Caki2 (cell line): ENCODE results near the gene NOTCH4. TPM values are rescaled to one million over a fixed set of nuclear protein-coding genes. Genes with fewer than 3 reads are reported as not detected.
"Not testable (repeated sequence)": the region's sequence is repeated elsewhere in the genome, so short reads cannot be mapped to it uniquely, and the experiment has no call there.

Experiments used
- DNase-seq: peaks from one replicate; pipeline ENCODE4 v3.0.0-alpha.2; 2015; ENCODE audit warnings: low read depth
- in situ Hi-C: cut with HindIII; loops from 2 replicates; pipeline ENCODE4 v1.10.0; 2016; ENCODE audit warnings: low sequenced_read_pairs, low pct_unique_long_range_greater_than_20kb, mixed read lengths
- total RNA-seq: library from RNA; depleted of rRNA; stranded (reverse); fragments of >200 nt; shearing (Covaris generic); gene quantifications from 2 replicates; pipeline ENCODE4 v1.2.3, GENCODE V29; 2014; ENCODE audit warnings: low replicate concordance

Gene NOTCH4
- total RNA-seq, 1 experiment from 2014 or later: 0.71 TPM

GRCh38 chr6:32187009-32187709 lies 36.7 kb downstream of the NOTCH4 start:
- DNase-seq: no peak
- in situ Hi-C loops: no loop called here

GRCh38 chr6:32186151-32186840 lies 37.6 kb downstream of the NOTCH4 start:
- DNase-seq, in situ Hi-C loops: not testable (repeated sequence)

GRCh38 chr6:32185681-32186131 lies 38.2 kb downstream of the NOTCH4 start:
- in situ Hi-C loops: not testable (repeated sequence)
- DNase-seq: peak; percentile 82

- in situ Hi-C loops: no loop called here
- no peak for DNase-seq
Measured at GRCh38 chr6:32184084-32184640, 39.7 kb downstream of the NOTCH4 start, which contains the start of gene AGER. TSS of gene AGER (minus strand) at chr6:32184253. CDS start at chr6:32184222, 31 bp downstream.

GRCh38 chr6:32183483-32184083 lies 40.3 kb downstream of the NOTCH4 start:
- in situ Hi-C loops: no loop called here
- no peak for DNase-seq

- in situ Hi-C loops: no loop called here
- DNase-seq: no peak
Measured at GRCh38 chr6:32183030-32183429, 40.8 kb downstream of the NOTCH4 start.

GRCh38 chr6:32182555-32182981 lies 41.3 kb downstream of the NOTCH4 start:
- in situ Hi-C loops: no loop called here
- no peak for DNase-seq

- in situ Hi-C loops: no loop called here
- DNase-seq: no peak
Measured at GRCh38 chr6:32181915-32182529, 41.8 kb downstream of the NOTCH4 start.

- in situ Hi-C loops: no loop called here
Measured at GRCh38 chr6:32181148-32181702, 42.6 kb downstream of the NOTCH4 start.

GRCh38 chr6:32179766-32180405 lies 44.0 kb downstream of the NOTCH4 start:
- DNase-seq: no peak
- in situ Hi-C loops: no loop called here

More at GRCh38 chr6:32181148-32181702, 42.6 kb downstream of the NOTCH4 start:
- no peak for DNase-seq

- DNase-seq: no peak
- in situ Hi-C loops: no loop called here
Measured at GRCh38 chr6:32178547-32179440, 45.1 kb downstream of the NOTCH4 start.

- in situ Hi-C loops: no loop called here
- DNase-seq: peak; percentile 100
Measured at GRCh38 chr6:32177788-32178546, 45.9 kb downstream of the NOTCH4 start, which contains the start of gene RNF5. TSS of gene RNF5 (plus strand) at chr6:32178405. CDS start at chr6:32178512, 107 bp downstream.

- peak; percentile 76 for DNase-seq
- in situ Hi-C loops: no loop called here
Measured at GRCh38 chr6:32177183-32177787, 46.6 kb downstream of the NOTCH4 start.

- in situ Hi-C loops: no loop called here
- DNase-seq: no peak
Measured at GRCh38 chr6:32176476-32177182, 47.2 kb downstream of the NOTCH4 start.
